ENCODE results near the gene SESN1.

The SESN1 gene

GRCh38 chr6:109048176-109048575 is 46.5 kb downstream of the SESN1 start:
- Histone ChIP-seq H3K18ac (ENCODE audit: low read length) (no peak overlapping the region), H4K91ac (ENCODE audit: low read depth, low read length, poor library complexity) (no peak overlapping the region), H3K27ac (replicated peaks; ENCODE audit: low read length) (no peak overlapping the region), H3K27me3 (ENCODE audit: control insufficient read depth in 3 of 3, insufficient read depth in 3 of 3, low read depth in 1 of 3, low read length in 3 of 3) (no peaks in the 10 kb centered on the region), H2BK15ac (ENCODE audit: low read length) (no peak overlapping the region), H2BK120ac (ENCODE audit: low read depth, low read length) (no peak overlapping the region), H3K36me3 (replicated peaks in 1 of 2; ENCODE audit: control insufficient read depth in 2 of 2, insufficient read depth in 2 of 2, low read length in 2 of 2) (no peaks in the 10 kb centered on the region), H3K14ac (ENCODE audit: low read length) (no peak overlapping the region), H2BK5ac (ENCODE audit: low read length) (no peak overlapping the region), H3K4ac (ENCODE audit: low read length) (no peak overlapping the region), H3K4me1 (ENCODE audit: control insufficient read depth in 2 of 2, insufficient read depth in 1 of 2, low read depth in 1 of 2, low read length in 2 of 2) (peaks cover 3% of the 10 kb centered on the region in 2 donors), H3K9ac (ENCODE audit: low read depth, low read length, poor library complexity) (no peak overlapping the region), H2BK12ac (ENCODE audit: low read length) (no peak overlapping the region), H2AFZ (ENCODE audit: low read length) (no peak overlapping the region), H4K8ac (ENCODE audit: low read depth, low read length) (no peak overlapping the region), H2AK5ac (ENCODE audit: low read depth, low read length) (no peak overlapping the region), H3K4me2 (ENCODE audit: insufficient read depth, low read length, poor library complexity, severe bottlenecking) (no peak overlapping the region), H3K23ac (ENCODE audit: low read depth, low read length, poor library complexity) (no peak overlapping the region), H3K4me3 (ENCODE audit: low read length in 2 of 2) (no peak overlapping the region), H3K79me1 (ENCODE audit: low read depth, low read length) (no peaks in the 10 kb centered on the region), H3K9me3 (replicated peaks in 1 of 2; ENCODE audit: control insufficient read depth in 2 of 2, insufficient read depth in 1 of 2, low read depth in 1 of 2, low read length in 2 of 2) (peaks cover 6 to 8% of the 10 kb centered on the region in 2 donors)
- WGBS, 2 donors (ENCODE audit: extremely low coverage in 2 of 2, insufficient read length in 2 of 2, insufficient replicate concordance in 1 of 2): no CpG with 5 or more reads among the region's 1 CpG
- DNase-seq (ENCODE audit: low spot score): no peak

GRCh38 chr6:109045493-109045892 is 49.2 kb downstream of the SESN1 start:
- H2AK5ac ChIP-seq (ENCODE audit: low read depth, low read length): no peak overlapping the region
- no peaks in the 10 kb centered on the region for H3K79me1 ChIP-seq (ENCODE audit: low read depth, low read length)
- no peak overlapping the region for H2BK12ac ChIP-seq (ENCODE audit: low read length)
- peaks cover 6 to 13% of the 10 kb centered on the region in 2 donors for H3K9me3 ChIP-seq (replicated peaks in 1 of 2; ENCODE audit: control insufficient read depth in 2 of 2, insufficient read depth in 1 of 2, low read depth in 1 of 2, low read length in 2 of 2)
- no peak overlapping the region for H3K9ac ChIP-seq (ENCODE audit: low read depth, low read length, poor library complexity)
- no peak overlapping the region for H3K27ac ChIP-seq (replicated peaks; ENCODE audit: low read length)
- H3K27me3 ChIP-seq (ENCODE audit: control insufficient read depth in 3 of 3, insufficient read depth in 3 of 3, low read depth in 1 of 3, low read length in 3 of 3): no peaks in the 10 kb centered on the region
- no peak overlapping the region for H3K14ac ChIP-seq (ENCODE audit: low read length)
- no peak overlapping the region for H2AFZ ChIP-seq (ENCODE audit: low read length)
- no peak overlapping the region for H3K18ac ChIP-seq (ENCODE audit: low read length)
- H3K4ac ChIP-seq (ENCODE audit: low read length): no peak overlapping the region
- no peak for DNase-seq (ENCODE audit: low spot score)
- H3K4me1 ChIP-seq (ENCODE audit: control insufficient read depth in 2 of 2, insufficient read depth in 1 of 2, low read depth in 1 of 2, low read length in 2 of 2): peaks cover 0 to 2% of the 10 kb centered on the region in 2 donors
- no CpG with 5 or more reads among the region's 1 CpG for WGBS, 2 donors (ENCODE audit: extremely low coverage in 2 of 2, insufficient read length in 2 of 2, insufficient replicate concordance in 1 of 2)
- H3K23ac ChIP-seq (ENCODE audit: low read depth, low read length, poor library complexity): no peak overlapping the region
- H3K4me2 ChIP-seq (ENCODE audit: insufficient read depth, low read length, poor library complexity, severe bottlenecking): no peak overlapping the region
- no peaks in the 10 kb centered on the region for H3K36me3 ChIP-seq (replicated peaks in 1 of 2; ENCODE audit: control insufficient read depth in 2 of 2, insufficient read depth in 2 of 2, low read length in 2 of 2)
- H2BK5ac ChIP-seq (ENCODE audit: low read length): no peak overlapping the region
- no peak overlapping the region for H4K8ac ChIP-seq (ENCODE audit: low read depth, low read length)
- H2BK15ac ChIP-seq (ENCODE audit: low read length): no peak overlapping the region
- no peak overlapping the region for H3K4me3 ChIP-seq (ENCODE audit: low read length in 2 of 2)
- no peak overlapping the region for H2BK120ac ChIP-seq (ENCODE audit: low read depth, low read length)
- no peak overlapping the region for H4K91ac ChIP-seq (ENCODE audit: low read depth, low read length, poor library complexity)

- no CpG with 5 or more reads among the region's 2 CpGs for WGBS, 2 donors (ENCODE audit: extremely low coverage in 2 of 2, insufficient read length in 2 of 2, insufficient replicate concordance in 1 of 2)
- H2AFZ ChIP-seq (ENCODE audit: low read length): no peak overlapping the region
These were observed 54.9 kb downstream of the SESN1 start for GRCh38 chr6:109039795-109040194.

GRCh38 chr6:109038837-109039398 is 55.7 kb downstream of the SESN1 start:
- Histone ChIP-seq H3K18ac (ENCODE audit: low read length) (no peak overlapping the region), H3K4me1 (ENCODE audit: control insufficient read depth in 2 of 2, insufficient read depth in 1 of 2, low read depth in 1 of 2, low read length in 2 of 2) (no peaks in the 10 kb centered on the region), H3K23ac (ENCODE audit: low read depth, low read length, poor library complexity) (no peak overlapping the region), H3K9me3 (replicated peaks in 1 of 2; ENCODE audit: control insufficient read depth in 2 of 2, insufficient read depth in 1 of 2, low read depth in 1 of 2, low read length in 2 of 2) (peaks cover 0 to 5% of the 10 kb centered on the region in 2 donors), H3K4me2 (ENCODE audit: insufficient read depth, low read length, poor library complexity, severe bottlenecking) (no peak overlapping the region), H3K27me3 (ENCODE audit: control insufficient read depth in 3 of 3, insufficient read depth in 3 of 3, low read depth in 1 of 3, low read length in 3 of 3) (no peaks in the 10 kb centered on the region), H4K8ac (ENCODE audit: low read depth, low read length) (no peak overlapping the region), H2BK15ac (ENCODE audit: low read length) (no peak overlapping the region), H2BK5ac (ENCODE audit: low read length) (no peak overlapping the region), H2BK12ac (ENCODE audit: low read length) (no peak overlapping the region), H3K9ac (ENCODE audit: low read depth, low read length, poor library complexity) (no peak overlapping the region), H3K14ac (ENCODE audit: low read length) (no peak overlapping the region), H3K4me3 (ENCODE audit: low read length in 2 of 2) (no peak overlapping the region), H3K4ac (ENCODE audit: low read length) (no peak overlapping the region), H2BK120ac (ENCODE audit: low read depth, low read length) (no peak overlapping the region), H2AK5ac (ENCODE audit: low read depth, low read length) (no peak overlapping the region), H4K91ac (ENCODE audit: low read depth, low read length, poor library complexity) (no peak overlapping the region), H2AFZ (ENCODE audit: low read length) (no peak overlapping the region), H3K36me3 (replicated peaks in 1 of 2; ENCODE audit: control insufficient read depth in 2 of 2, insufficient read depth in 2 of 2, low read length in 2 of 2) (no peaks in the 10 kb centered on the region), H3K79me1 (ENCODE audit: low read depth, low read length) (no peaks in the 10 kb centered on the region), H3K27ac (replicated peaks; ENCODE audit: low read length) (no peak overlapping the region)
- DNase-seq (ENCODE audit: low spot score): no peak

More at GRCh38 chr6:109039795-109040194, 54.9 kb downstream of the SESN1 start:
- no peak overlapping the region for H2BK12ac ChIP-seq (ENCODE audit: low read length)
- H3K36me3 ChIP-seq (replicated peaks in 1 of 2; ENCODE audit: control insufficient read depth in 2 of 2, insufficient read depth in 2 of 2, low read length in 2 of 2): no peaks in the 10 kb centered on the region
- no peak overlapping the region for H3K23ac ChIP-seq (ENCODE audit: low read depth, low read length, poor library complexity)
- H2BK15ac ChIP-seq (ENCODE audit: low read length): no peak overlapping the region
- H2BK5ac ChIP-seq (ENCODE audit: low read length): no peak overlapping the region
- no peak overlapping the region for H3K4me2 ChIP-seq (ENCODE audit: insufficient read depth, low read length, poor library complexity, severe bottlenecking)
- no peak overlapping the region for H2AK5ac ChIP-seq (ENCODE audit: low read depth, low read length)
- H3K4ac ChIP-seq (ENCODE audit: low read length): no peak overlapping the region
- H2BK120ac ChIP-seq (ENCODE audit: low read depth, low read length): no peak overlapping the region
- peaks cover 0 to 5% of the 10 kb centered on the region in 2 donors for H3K9me3 ChIP-seq (replicated peaks in 1 of 2; ENCODE audit: control insufficient read depth in 2 of 2, insufficient read depth in 1 of 2, low read depth in 1 of 2, low read length in 2 of 2)
- H3K79me1 ChIP-seq (ENCODE audit: low read depth, low read length): no peaks in the 10 kb centered on the region
- no peak overlapping the region for H4K91ac ChIP-seq (ENCODE audit: low read depth, low read length, poor library complexity)
- H3K9ac ChIP-seq (ENCODE audit: low read depth, low read length, poor library complexity): no peak overlapping the region
- no peak for DNase-seq (ENCODE audit: low spot score)
- no peak overlapping the region for H4K8ac ChIP-seq (ENCODE audit: low read depth, low read length)
- no peaks in the 10 kb centered on the region for H3K4me1 ChIP-seq (ENCODE audit: control insufficient read depth in 2 of 2, insufficient read depth in 1 of 2, low read depth in 1 of 2, low read length in 2 of 2)
- H3K27ac ChIP-seq (replicated peaks; ENCODE audit: low read length): no peak overlapping the region
- H3K14ac ChIP-seq (ENCODE audit: low read length): no peak overlapping the region
- no peaks in the 10 kb centered on the region for H3K27me3 ChIP-seq (ENCODE audit: control insufficient read depth in 3 of 3, insufficient read depth in 3 of 3, low read depth in 1 of 3, low read length in 3 of 3)
- H3K4me3 ChIP-seq (ENCODE audit: low read length in 2 of 2): no peak overlapping the region
- no peak overlapping the region for H3K18ac ChIP-seq (ENCODE audit: low read length)
